DOHH2 (cell line): Measurements from ENCODE around the gene IDUA.

Experiments
- H3F3A ChIP-seq: fragments of 200-600 bp; sonication (generic), shearing (Covaris generic); 2 replicates; pipeline ENCODE4 v1.6.0; 2016; ENCODE audit warnings: antibody characterized with exemption, mild to moderate bottlenecking; ENCODE audit not compliant: control insufficient read depth, insufficient read depth
- H3K27ac ChIP-seq: fragments of 200-600 bp; sonication (generic); 2 replicates; pipeline ENCODE4 v1.5.1; 2014; ENCODE audit warnings: low read depth, mild to moderate bottlenecking, low read length, moderate library complexity
- H3K27me3 ChIP-seq: fragments of 200-600 bp; sonication (generic); 2 replicates; pipeline ENCODE4 v1.6.1; 2014; ENCODE audit warnings: mild to moderate bottlenecking, low read length, mixed read lengths; ENCODE audit not compliant: control insufficient read depth
- H3K36me3 ChIP-seq: fragments of 200-600 bp; sonication (generic); 2 replicates; pipeline ENCODE4 v1.6.1; 2014; ENCODE audit warnings: mild to moderate bottlenecking, low read length, moderate library complexity, mixed read lengths; ENCODE audit not compliant: control insufficient read depth
- H3K4me1 ChIP-seq: fragments of 200-600 bp; sonication (generic); 2 replicates; pipeline ENCODE4 v1.6.1; 2014; ENCODE audit warnings: mild to moderate bottlenecking, low read length, mixed read lengths; ENCODE audit not compliant: control insufficient read depth
- H3K4me2 ChIP-seq: fragments of 200-600 bp; sonication (generic); 2 replicates; pipeline ENCODE4 v1.6.0; 2014; ENCODE audit warnings: mild to moderate bottlenecking, low read length, moderate library complexity
- H3K4me3 ChIP-seq: fragments of 200-600 bp; sonication (generic); 2 replicates; pipeline ENCODE4 v1.5.1; 2014; ENCODE audit warnings: mild to moderate bottlenecking, low read length, mixed read lengths
- H3K79me2 ChIP-seq: fragments of 200-600 bp; sonication (generic); 2 replicates; pipeline ENCODE4 v1.6.1; 2014; ENCODE audit warnings: mild to moderate bottlenecking, low read length, mixed read lengths; ENCODE audit not compliant: control insufficient read depth
- H3K9me2 ChIP-seq: fragments of 200-600 bp; sonication (generic); replicated peaks from 2 replicates; pipeline ENCODE4 v1.6.1; 2014; ENCODE audit warnings: mild to moderate bottlenecking, low read length, mixed read lengths; ENCODE audit not compliant: control insufficient read depth
- H3K9me3 ChIP-seq: fragments of 200-600 bp; sonication (generic); 2 replicates; pipeline ENCODE4 v1.6.1; 2014; ENCODE audit warnings: antibody characterized with exemption, low read length, mixed read lengths; ENCODE audit not compliant: control insufficient read depth, insufficient read depth
- H4K20me1 ChIP-seq: fragments of 200-600 bp; sonication (generic); 2 replicates; pipeline ENCODE4 v1.6.0; 2014; ENCODE audit warnings: low read depth, mild to moderate bottlenecking, antibody characterized with exemption, low read length, moderate library complexity; ENCODE audit not compliant: control insufficient read depth, insufficient read depth
- EZH2phosphoT487 ChIP-seq: fragments of 200-600 bp; sonication (generic); IDR thresholded peaks from 2 replicates; pipeline ENCODE4 v1.6.1; 2017; ENCODE audit warnings: borderline replicate concordance, mild to moderate bottlenecking, antibody characterized with exemption, low read length, moderate library complexity, mixed read lengths
- TF ChIP-seq, protein P1 (sequence below): fragments of 200-600 bp; sonication (generic); IDR thresholded peaks from one replicate; pipeline ENCODE4 v1.5.1; 2014; ENCODE audit warnings: antibody characterized with exemption, mild to moderate bottlenecking, low read depth, low read length; ENCODE audit not compliant: poor library complexity, severe bottlenecking

IDUA gene

DNA sequence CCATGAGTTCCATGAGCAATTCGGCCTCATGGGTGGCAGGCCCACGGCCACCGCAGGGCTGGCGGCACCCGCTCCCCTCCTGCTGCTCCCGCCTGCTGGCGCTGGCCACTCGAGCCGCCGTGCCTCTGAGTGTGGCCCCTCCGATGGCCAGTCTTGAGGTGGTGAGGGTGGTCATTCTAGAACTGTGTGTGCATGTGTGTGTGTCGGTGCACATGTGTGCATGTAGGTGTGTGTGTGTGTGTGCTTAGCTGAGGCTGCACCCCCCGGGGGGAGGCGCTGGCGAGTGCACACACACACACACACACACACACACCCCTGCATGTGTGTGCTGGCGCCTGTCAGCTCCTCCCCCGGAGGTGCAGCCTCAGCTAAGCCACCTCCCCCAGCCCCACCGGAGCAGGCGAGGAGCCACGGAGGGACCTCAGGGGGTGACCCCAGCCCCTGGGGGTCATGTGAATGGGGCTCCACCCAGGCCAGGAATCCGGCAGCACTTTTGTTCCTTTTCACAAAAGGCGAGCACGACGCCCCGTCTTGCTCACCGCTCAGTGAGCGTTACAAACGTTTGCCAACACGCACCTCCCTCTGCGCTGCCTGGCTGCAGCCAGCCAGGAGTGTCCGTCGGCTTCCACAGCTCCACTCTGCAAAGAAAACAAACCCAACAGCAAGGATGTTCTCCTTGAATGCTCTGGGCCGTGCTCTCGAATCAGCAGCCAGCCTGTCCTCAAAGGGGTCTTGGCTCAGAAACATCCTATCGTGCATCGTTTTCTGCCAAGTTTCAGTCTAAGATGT, 54.5 kb downstream of the IDUA start:
- Histone ChIP-seq H3K9me3 (peaks cover 3% of the 10 kb centered on the region; the same call in 1 of the 2 replicates), H3K4me1 (no peaks in the 10 kb centered on the region), H3F3A (no peaks in the 10 kb centered on the region), H3K27me3 (no peaks in the 10 kb centered on the region), H3K4me3 (no peak overlapping the region), H3K27ac (no peak overlapping the region), H3K79me2 (no peaks in the 10 kb centered on the region), H4K20me1 (no peaks in the 10 kb centered on the region), H3K4me2 (no peak overlapping the region), H3K36me3 (no peaks in the 10 kb centered on the region), H3K9me2 (no peaks in the 10 kb centered on the region)
- no peak for TF ChIP-seq EZH2phosphoT487
- TF ChIP-seq, protein P1, sequence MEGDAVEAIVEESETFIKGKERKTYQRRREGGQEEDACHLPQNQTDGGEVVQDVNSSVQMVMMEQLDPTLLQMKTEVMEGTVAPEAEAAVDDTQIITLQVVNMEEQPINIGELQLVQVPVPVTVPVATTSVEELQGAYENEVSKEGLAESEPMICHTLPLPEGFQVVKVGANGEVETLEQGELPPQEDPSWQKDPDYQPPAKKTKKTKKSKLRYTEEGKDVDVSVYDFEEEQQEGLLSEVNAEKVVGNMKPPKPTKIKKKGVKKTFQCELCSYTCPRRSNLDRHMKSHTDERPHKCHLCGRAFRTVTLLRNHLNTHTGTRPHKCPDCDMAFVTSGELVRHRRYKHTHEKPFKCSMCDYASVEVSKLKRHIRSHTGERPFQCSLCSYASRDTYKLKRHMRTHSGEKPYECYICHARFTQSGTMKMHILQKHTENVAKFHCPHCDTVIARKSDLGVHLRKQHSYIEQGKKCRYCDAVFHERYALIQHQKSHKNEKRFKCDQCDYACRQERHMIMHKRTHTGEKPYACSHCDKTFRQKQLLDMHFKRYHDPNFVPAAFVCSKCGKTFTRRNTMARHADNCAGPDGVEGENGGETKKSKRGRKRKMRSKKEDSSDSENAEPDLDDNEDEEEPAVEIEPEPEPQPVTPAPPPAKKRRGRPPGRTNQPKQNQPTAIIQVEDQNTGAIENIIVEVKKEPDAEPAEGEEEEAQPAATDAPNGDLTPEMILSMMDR, result no peak

DNA sequence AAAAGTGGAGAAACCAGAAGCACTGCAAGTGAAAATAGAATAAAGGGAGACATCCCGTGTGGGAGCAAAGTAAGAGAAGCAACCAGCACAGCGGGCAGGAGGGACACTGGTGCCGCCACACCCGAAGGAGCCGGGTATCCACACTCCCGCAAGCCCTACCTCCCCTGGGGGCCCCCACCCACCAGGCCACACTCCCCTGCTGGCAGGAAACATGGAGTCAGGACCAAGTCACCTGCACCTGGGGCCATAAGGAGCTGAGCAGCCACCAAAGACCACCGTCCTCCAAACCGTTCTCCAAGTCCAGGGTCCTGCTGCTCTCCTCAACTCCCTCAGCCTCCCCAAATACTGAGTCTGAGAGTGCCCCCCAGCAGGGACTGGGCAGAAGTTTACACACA, 55.1 kb downstream of the IDUA start:
- H3K9me2 ChIP-seq, result no peaks in the 10 kb centered on the region
- H3K4me1 ChIP-seq, result no peaks in the 10 kb centered on the region
- no peak overlapping the region for H3K27ac ChIP-seq
- H3K79me2 ChIP-seq, result no peaks in the 10 kb centered on the region
- H3K4me3 ChIP-seq, result no peak overlapping the region
- H3K27me3 ChIP-seq, result no peaks in the 10 kb centered on the region
- no peaks in the 10 kb centered on the region for H4K20me1 ChIP-seq
- TF ChIP-seq, protein P1, result no peak
- no peak for TF ChIP-seq EZH2phosphoT487
- no peaks in the 10 kb centered on the region for H3K36me3 ChIP-seq
- H3K9me3 ChIP-seq, result peaks cover 3% of the 10 kb centered on the region; the same call in 1 of the 2 replicates
- no peaks in the 10 kb centered on the region for H3F3A ChIP-seq
- H3K4me2 ChIP-seq, result no peak overlapping the region

DNA sequence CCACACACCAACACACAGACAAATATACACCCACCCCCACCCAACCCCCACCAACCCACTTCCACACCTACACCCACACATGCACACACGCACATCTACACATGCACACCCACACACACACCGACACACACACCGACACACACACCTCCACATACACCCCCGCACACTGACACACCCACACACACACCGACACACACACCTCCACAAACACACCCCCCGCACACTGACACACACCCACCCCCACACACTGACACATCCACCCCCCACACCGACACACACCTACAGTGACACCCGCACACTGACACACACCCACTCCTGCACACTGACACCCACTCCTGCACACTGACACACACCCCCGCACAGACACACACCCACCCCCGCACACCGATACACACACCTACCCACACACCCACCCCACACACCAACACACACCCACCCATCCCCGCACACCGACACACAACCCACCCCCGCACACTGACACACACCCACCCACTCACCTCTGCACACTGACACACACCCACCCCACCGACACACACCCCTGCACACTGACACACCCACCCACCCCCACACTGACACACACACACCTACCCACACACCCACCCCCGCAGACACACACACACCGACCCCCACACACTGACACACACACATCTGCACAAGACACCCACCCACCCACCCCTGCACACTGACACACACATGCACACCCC, 55.7 kb downstream of the IDUA start:
- Histone ChIP-seq H3K27me3 (no peaks in the 10 kb centered on the region), H3K4me3 (no peak overlapping the region), H3K79me2 (no peaks in the 10 kb centered on the region), H3K4me2 (no peak overlapping the region), H3K4me1 (no peaks in the 10 kb centered on the region), H3F3A (no peaks in the 10 kb centered on the region), H4K20me1 (no peaks in the 10 kb centered on the region), H3K27ac (no peak overlapping the region), H3K9me3 (peaks cover 3% of the 10 kb centered on the region; the same call in 1 of the 2 replicates), H3K9me2 (no peaks in the 10 kb centered on the region), H3K36me3 (no peaks in the 10 kb centered on the region)
- no peak for TF ChIP-seq EZH2phosphoT487
- TF ChIP-seq, protein P1, result no peak
